Right renal cortex interstitium (tissue), 3 donors: ENCODE data around the gene ARHGAP15. TPM values are rescaled to one million over a fixed set of nuclear protein-coding genes. Genes with fewer than 3 reads are reported as not detected.

ENCODE experiments used
- DNase-seq, 3 donors: peaks; one replicate each; pipeline ENCODE4 v3.0.0-alpha.2; 2013; ENCODE audit warnings: low read depth in 3 of 3, low spot score in 2 of 3
- polyA plus RNA-seq, 3 donors: library from polyadenylated mRNA; unstranded; fragments of 120-200 nt; gene quantifications; one replicate each; pipeline ENCODE4 v1.2.1, GENCODE V29; 2013; ENCODE audit not compliant: insufficient read length in 3 of 3

ARHGAP15 gene
- polyA plus RNA-seq, 3 donors: 3.4 to 7.2 (median 5.1) TPM

DNA sequence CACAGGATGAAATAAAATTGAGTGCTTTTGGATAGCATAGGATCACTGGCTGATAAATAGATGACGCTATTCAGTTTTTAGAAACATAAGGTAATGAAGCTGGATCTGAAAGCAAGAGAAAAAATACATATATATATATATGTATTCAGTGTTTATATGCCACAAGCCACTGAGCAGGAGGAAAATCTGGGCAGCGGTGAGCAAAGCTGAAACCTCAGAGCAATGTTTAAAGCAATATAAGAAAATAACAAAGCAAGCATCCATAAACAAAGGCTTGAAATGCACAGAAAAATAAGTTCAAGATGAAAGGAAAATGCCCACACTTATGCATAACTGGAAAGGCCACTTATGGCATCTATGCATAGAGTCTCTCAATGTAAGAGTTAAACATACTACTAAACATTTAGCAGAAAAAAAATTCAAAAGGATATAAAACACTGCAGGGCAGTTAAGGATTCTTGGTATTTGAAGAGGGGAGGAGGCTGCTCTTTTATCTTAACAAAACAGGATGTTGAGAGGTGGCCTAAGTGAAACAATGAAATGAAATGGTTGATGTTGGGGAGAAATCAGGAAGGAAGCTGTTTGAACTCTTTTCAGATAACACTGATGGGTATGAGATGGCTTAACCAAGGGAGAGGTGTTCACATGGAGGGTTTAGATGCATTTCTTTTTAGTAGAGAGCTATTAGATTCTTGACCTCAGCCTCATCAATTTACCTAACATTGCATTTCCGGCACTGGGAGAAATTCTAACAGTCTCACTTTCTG, 129.1 kb downstream of the ARHGAP15 start:
- no peak for DNase-seq

DNA sequence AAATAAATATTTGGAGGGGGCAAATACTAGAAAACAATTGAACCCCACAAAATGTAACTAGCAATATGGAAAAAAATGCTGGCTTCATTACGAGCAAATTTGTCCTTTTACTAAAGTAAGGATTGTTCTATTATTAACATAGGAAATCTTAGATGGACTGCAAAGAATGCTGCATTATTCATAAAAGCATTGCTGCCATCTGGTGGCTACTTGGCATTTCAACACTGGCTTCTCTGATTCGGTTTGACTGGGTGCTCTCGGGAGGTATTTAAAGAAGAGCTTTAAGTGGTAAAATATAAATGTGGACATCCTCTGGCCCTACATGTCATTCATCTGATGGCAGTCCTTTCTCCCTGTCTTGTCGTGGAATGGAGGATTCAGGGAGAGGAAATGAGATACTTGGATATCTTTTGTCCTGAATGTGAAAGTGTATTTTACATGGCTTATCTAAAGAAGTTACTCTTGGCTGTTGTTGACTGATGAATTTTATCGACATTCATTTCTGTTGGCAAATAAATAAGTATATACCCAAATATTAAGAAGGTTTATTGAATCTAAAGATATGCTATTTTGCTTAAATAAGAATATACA, 130.2 kb downstream of the ARHGAP15 start:
- peak; percentile 53 to 56 (median 54) for DNase-seq

DNA sequence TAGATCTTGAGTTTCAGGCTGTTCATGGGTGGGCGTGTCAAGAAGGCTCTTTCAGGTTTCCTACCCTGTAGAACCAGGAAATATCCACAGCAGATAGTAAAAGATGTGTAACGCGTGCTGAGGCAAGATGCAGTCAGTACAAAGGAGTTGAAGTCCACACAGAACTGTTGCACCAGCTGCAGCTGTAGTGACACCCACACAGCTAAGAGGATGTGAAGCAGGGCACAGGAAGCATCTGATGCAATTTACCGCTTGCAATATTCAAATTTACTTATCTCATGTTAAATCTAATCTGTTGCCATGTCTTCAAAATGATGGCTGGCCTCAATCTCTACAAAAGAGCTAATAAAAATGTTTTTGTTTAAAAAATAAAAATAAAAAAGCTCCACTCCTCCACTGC, 132.8 kb downstream of the ARHGAP15 start:
- no peak for DNase-seq

DNA sequence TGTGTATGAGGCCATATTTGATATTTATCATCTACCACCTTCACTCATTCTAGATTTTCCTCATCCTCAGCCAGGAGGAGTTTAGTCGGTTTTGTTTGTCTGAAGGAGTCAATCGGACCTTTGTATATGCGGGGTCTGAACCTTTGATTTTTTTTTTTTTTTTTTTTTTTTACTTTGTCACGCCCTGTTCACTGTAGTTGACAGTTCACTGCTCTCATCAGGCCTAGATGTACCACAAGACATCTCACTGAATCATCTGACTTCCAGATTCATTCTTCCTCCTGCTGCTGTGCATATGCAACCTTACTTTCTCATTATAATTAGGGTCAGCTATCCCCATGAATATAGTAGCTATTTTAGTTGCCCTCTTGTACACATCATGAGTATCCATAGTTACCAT, 133.2 kb downstream of the ARHGAP15 start:
- no peak for DNase-seq

DNA sequence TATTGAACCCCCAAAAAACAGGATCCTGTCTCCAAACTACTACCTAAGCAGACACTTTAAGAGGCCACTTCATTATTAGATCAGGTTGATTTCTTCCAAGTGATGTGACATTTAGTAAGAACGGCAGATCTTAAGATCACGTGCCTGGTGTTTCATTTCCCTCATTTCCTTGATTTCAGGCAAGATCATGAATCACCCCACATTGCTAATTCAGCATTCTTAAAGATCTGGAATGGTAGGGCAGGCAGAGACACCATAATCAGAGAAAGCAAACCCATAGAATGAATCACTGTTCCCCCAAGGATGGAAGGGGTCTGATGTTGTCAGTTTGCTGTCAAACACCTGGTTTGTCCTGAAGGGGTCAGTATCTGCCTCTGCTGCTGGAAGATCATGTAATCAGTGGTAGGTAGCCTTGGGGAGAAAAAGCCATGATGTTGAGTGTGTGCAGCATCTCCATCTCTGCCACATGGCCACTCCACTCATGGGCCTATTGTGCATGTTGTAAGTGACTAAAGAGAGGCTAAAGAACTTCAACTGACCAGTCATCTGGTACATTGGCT, 133.9 kb downstream of the ARHGAP15 start:
- no peak for DNase-seq

DNA sequence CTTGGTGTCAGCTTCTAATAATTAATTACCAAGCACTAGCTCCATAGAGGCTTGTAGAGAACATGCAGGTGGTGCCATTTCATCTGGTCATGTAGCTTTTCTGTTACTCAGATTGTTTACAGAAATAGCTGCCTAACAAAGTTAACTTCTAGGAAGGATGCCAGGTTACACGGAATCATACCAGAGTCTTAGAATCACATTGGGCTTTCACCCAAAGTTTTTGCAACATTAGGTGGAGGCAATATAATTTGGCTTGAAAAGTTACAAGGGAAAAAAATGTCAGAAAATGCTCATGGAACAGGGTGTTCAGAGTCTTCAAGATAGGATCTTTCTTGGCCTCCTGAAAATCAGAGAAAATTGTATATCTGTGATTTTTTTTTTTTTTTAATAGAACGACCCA, 135.6 kb downstream of the ARHGAP15 start:
- no peak for DNase-seq

DNA sequence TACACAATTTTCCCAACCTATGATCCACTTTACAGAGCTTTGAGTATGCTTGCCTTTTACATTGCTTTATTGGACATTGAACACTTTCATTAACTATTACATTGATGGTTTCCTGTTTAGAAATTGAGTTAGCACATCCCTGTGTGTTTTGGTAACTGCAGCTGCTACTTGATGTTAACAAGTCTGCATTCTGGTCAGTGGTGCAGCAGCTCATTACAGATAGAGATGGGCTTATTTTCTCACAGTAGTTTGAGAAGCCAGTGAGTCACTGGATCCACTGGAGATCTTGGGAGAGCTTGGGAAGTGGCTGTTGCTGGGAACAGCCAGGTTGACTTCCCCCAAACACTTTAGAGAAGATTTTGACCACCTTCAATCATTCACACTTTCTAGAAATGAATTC, 150.5 kb downstream of the ARHGAP15 start:
- DNase-seq: no peak

DNA sequence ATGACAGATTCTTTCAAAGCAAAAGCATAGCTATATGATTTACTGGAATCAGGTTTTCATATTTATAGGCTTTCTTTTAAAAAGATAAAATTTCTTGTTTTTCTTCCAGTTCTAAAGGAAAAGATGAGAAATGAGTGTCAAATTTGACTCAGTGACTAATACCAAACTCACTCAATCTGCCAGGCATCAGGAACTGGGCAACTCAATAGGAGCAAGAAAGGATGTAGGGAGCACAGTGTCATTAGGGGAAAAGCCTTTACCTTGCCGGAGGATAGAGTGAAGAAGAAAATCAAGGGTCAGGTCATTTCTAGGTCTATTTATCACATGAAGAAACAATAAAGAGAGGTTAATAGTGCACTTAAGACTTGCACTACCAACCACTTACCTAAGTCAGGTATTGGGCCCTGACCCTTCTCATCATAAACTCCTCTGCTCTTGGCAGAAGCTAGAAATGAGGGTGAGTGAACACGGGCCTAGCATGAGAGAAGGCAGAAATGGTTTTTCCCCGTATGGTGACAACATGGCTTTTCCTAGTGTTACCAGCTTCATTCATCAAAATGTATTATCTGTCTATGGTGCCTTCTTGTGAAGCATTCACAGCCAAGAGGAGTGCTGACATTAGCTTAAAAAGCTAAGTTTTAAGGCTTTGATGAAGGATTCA, 151.0 kb downstream of the ARHGAP15 start:
- no peak for DNase-seq

DNA sequence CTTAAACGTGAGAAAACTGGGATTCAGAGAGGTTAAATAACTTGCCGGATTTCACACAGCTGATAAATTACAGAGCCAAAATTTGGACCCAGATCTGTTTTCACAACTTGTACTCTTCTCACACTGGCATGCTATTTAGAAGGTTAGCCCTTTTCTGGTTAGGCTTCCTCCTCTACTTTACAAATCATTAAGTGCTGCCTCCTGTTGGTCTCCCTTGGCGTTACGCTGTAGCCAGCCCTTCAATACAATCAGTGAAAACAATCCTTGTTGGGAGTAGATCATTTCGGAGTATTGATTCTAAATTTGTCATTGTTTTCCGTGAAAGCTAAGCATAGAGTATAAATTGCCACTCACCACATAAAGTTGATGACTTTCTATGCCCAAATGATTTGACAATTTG, 153.5 kb downstream of the ARHGAP15 start:
- DNase-seq: no peak

DNA sequence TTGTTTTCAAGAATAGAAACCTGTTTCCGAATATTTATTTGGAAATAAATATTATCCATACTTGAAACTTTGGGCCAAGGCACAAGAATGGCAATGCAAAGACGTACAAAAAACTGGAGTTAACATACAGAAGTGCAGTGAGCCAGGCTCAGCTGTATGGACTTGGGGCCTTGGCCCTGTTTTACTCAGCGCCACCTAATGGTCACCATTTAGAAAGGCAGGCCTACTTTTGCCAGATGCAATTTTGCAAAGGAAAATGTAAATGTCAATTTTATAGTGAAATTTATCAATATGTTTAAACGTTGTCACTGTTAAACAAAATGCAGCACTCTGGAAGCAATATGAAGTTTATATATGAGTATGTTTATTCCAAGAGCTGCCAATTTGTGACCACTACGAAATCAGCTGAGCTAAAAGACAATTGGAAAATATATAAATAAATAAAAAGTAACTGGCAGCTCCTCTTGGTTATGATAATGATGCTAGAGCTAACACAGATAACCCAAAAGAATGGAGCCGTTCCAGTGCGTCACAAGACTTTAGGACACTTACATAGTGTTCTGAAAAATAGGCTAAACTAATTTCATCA, 155.0 kb downstream of the ARHGAP15 start:
- no peak for DNase-seq

DNA sequence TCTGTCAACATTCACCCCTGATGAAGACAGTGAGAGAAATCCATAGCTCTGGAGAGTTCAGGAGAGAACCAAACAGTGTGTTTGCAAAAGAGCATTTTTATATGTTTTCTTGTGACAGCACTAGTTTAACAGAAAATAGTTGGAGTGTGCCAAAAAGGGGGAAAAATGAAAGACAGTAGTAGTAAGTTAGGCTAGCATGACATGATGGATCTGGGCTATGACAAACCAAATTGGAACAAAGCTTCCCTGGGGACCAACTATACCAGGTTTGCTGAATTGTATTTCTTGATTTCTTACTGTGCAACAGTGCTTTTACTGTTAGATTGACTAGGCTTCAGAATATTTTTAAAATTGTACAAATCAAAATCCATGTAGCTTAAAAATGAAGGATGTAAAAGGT, 159.8 kb downstream of the ARHGAP15 start:
- DNase-seq: no peak

DNA sequence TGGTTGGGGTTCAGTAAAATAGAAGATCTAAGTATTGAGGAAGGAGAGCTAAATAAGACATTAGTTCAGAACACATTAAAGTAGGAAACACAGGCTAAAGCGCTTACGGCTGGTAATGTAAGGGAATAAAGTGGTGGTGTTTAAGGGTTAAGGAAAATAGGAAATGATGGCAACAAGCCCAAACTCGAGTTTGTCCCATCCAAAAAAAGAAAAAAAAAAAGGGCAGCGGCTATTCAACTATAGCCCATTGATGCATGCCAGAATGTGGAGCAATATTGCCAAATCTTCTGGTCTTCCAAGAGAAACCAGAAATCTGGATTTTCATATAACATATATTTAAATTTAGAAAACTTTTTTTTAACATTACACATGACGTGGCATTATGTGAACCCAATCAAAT, 161.0 kb downstream of the ARHGAP15 start:
- DNase-seq: no peak

DNA sequence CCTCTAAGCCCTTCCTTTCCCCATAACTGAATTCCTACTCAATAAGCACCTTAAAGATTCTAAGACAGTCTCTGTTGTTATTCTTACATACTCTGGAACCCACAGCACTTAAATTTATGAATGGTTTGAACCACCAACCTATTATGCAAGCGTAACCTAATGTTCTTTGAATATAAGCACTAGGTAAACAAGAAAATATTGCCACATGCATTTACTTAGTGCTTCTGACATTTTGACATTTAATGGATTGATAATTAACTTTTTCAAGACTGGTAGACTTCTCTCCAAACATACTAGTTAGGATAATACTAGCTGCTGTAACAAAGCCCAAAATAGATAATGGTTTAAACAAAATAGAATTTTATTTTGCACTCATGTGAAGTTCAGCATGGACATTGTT, 164.8 kb downstream of the ARHGAP15 start:
- DNase-seq: no peak

DNA sequence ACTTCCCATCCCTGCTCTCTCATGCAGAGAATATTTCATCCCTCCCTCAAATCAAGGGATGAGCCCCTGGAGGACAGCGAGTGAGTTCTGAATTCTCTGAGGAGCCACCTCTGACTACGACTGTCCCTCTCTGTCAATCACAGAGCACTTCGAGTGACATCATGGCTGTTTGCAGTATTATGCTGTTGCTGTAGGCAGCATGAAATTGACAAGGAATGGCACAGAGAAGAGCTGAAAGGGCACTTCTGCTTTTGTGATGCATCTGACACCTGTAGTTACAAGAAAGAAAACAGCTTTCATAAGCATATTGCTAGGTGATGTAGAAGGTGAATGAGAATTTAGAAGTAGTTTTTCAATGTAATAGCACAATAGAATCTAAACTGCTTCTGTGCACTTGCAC, 166.9 kb downstream of the ARHGAP15 start:
- DNase-seq: no peak

DNA sequence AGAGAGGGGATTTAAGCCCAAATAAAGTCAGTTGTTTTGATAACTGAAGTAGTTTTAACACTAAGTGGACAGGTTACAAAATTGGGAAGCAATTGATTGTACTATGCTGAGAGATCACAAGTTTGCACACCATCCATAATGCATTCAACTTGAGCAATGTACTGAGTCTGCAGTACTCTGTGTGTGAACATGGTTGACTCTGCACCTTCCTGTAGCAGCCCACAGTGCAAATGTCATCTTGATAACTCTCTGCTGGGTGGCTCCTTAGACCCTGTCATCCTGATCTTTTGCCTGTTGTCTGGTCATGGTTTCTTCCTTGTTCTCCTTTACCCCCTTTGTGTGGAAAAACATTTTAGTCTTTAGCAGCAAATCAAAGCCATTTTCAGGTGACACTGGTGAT, 168.0 kb downstream of the ARHGAP15 start:
- no peak for DNase-seq

DNA sequence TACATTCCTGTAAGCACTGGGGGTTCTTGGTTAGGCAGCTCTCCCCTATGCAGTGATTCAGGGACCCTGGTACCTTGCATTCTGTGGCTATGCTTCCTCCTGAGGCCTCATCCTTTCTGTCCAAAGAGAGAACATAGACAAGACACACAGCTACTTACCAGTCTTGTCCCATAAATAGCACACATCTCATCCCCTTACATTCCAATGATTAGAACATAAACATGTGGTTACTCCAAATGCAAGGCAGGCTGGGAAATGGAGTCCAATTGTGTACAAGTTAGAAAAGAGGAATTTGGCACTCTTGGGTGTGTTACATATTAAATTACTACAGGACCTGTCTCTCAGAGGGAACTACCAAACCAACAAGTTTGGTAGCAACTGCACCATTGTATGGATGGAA, 171.3 kb downstream of the ARHGAP15 start:
- no peak for DNase-seq

DNA sequence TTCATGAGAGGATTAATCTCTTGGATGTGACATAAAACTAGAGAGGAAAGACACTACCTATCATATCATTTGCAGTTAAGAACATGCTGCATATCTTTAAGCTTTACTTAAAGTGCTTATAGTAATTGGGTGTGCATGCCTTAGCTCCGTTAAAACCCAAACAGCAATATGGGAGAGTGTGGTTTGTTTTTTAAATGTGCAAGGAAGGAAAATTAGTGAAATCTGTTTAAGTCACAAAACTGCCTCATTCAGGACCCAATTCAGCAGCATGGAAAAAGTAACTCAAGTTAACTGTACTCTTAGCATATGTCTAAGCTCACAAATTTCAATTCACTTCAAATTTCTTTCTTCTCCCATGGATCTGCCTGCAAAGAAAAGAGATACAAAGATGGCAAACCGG, 182.2 kb downstream of the ARHGAP15 start:
- no peak for DNase-seq

DNA sequence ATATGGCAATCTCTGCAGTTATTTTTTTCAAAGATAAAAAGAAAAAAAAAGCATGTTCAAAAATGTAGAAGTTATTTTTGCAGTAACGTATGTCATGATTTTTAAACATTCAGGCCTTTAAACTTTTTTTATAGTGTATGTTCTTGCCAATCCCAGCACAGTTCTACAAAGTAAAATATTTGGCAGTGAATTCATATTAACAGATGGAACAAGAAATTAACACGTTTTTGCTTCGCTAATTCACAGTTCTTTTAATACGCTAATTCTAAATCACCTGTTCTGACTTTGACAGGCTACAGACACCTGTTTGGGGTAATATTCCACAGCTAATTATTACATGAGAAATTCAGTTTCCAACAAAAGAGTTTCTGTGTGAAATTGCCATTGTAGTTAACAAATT, 183.2 kb downstream of the ARHGAP15 start:
- no peak for DNase-seq

DNA sequence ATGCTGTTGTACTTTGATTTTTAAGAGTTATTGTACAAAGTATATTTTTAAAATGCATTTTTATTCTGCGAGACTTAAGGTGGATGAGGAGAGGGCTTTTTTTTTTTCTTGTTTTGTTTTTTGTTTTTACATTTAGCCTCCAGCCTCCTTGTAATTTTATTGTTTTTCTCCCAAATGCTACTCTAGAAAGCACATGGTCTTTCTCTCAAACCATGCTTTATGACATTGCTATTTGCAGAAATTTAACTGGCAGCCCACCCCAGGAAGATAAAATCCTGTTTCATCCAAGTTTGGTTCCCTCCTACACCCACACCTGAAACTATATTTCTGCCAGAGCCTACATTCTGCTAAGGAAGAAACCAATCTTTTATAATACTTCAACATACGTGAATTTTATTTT, 184.6 kb downstream of the ARHGAP15 start:
- no peak for DNase-seq

DNA sequence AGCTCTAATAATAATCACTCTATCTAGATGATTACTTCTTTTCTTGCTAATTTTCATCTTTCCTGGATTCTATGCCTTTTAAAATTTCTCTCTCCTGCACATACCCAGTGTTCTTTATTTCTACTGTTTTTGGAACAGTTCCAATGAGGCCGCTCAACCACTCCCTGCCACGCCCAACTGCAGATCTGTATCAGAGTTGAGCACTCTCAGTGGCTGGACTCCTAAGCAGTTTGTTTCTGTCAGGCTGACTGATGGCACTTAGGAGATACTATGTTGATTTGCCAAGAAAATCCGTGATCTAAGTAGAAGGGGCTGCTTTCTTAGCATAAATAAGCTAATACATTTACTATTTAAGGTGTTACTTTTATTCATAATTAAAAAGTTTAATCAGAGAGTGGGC, 192.8 kb downstream of the ARHGAP15 start:
- DNase-seq: no peak

DNA sequence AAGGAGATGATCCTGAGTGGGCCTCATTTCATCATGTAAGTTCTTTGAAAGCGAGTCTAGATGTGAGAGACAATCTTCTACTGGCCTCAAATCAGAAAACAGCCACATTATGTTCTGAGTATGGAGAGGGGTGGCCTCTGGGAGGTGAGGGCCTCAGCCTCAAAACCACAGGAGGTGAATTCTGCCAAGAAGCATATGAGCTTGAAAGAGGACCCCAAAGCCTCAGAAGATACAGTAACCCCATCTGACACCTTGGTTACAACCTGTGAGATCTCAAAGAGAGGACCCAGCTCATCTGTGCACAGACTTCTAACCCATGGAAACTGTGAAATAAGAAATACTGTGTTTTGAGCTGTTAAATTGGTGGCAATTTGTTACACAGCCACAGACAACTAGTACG, 200.1 kb downstream of the ARHGAP15 start:
- no peak for DNase-seq
